Dermis microvascular lymphatic vessel endothelial cell (primary cell): ENCODE measurements around the gene SCLY. TPM values are rescaled to one million over a fixed set of nuclear protein-coding genes. Genes with fewer than 3 reads are reported as not detected.

ENCODE experiments used
- DNase-seq, 2 donors: peaks; one replicate each; pipeline versions ENCODE4 v3.0.0 to v3.0.0-alpha.2; 2010; ENCODE audit warnings: low read depth in 2 of 2
- total RNA-seq: library from RNA; depleted of rRNA; stranded (reverse); fragments of >200 nt; gene quantifications from 2 replicates; pipeline ENCODE4 v1.2.1, GENCODE V29; 2014

SCLY gene
- total RNA-seq, 1 donor from 2014 or later: 16.0 TPM

GRCh38 chr2:238097201-238097987 is 36.6 kb downstream of the SCLY start:
- no peak for DNase-seq

- DNase-seq: peak; percentile 83 to 91
These were observed 37.4 kb downstream of the SCLY start for GRCh38 chr2:238097988-238098871.

DNA sequence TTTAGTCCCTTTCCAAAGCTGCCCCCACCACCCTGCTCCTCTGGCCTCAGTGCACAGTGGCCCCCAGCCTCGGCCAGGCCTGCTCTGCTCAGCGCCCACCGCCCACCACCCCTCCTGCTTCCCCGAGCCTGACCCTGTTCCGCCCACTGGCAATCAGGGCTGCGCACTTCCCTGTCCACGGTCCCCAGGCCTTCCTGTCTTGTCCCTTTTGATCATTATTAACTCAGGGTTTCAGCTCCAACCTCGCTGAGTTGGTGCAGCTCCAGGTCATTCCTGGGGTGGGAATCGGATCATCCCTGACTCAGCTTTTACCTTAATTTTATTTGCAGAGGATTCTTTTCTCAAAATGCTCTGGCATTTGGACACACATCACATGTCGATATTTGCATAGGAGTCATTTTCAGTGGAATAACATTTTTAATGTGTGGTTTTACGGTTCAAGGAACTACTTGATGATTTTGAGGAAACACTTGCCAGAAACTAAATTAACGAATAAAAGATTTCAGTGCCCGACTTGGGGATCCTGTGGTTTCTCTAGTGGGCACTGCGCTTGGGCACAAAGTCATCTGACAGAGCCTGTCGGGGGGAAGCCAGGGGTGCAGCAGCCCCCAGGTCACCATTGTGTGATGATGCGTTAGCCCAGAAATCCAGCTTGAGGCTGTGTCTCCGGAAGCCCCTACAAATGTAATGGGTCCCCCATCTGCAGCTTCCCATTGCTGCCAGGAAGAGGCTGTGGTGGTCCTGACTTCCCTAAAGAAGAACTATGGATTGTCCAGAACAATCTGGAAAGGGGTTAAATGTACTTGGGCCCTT is 38.3 kb downstream of the SCLY start:
- no peak for DNase-seq

DNA sequence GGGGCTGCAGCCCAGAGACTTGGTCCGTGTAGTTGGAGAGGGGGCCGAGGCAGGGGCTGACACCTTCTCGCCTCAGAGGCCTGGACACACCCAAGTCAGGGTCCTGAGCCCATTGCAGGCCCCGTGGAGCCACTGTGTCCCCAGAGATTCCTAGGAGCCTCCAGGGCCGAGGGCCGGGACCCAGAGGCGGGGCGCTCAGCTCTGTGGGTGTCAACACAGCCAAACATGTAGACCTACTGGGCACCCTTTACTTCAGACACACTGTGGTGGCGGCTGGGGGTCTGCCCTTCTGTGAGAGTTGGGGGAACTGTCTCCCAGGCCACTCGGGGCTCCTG is 38.9 kb downstream of the SCLY start:
- DNase-seq: no peak

DNA sequence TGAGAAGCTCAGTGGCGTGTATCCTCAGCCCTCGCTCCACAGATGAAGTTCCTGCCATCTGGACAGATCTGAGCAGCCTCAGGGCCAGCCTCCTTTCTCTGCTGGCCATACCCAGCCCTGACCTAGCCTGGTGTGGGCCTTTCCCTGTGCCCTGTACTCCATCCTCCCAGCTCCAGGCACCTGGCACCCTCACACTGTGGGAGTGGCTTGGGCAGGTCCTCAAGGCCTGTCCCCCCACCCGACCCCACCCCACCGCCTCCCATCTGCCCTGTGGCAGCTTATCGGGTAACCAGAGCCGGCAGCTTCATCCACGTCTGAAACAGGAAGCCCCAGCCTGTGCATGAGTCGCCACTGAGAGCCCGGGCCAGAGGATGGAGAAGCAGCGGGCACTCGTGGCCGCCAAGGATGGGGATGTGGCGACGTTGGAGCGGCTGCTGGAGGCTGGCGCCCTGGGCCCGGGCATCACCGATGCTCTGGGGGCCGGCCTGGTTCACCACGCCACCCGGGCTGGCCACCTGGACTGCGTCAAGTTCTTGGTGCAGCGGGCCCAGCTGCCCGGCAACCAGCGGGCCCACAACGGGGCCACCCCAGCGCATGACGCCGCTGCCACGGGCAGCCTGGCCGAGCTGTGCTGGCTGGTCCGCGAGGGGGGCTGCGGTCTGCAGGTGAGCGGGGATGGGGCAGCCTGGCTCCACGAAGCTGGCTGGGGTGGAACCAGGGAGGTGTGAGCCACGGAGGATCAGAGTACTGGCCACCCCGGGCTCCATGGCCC is 39.4 kb downstream of the SCLY start, which contains the start of gene ESPNL:
ESPNL (plus strand) TSS at position 292 of the 772 bp plus-strand sequence; CDS start at position 372, 80 bp downstream.
- DNase-seq: no peak

DNA sequence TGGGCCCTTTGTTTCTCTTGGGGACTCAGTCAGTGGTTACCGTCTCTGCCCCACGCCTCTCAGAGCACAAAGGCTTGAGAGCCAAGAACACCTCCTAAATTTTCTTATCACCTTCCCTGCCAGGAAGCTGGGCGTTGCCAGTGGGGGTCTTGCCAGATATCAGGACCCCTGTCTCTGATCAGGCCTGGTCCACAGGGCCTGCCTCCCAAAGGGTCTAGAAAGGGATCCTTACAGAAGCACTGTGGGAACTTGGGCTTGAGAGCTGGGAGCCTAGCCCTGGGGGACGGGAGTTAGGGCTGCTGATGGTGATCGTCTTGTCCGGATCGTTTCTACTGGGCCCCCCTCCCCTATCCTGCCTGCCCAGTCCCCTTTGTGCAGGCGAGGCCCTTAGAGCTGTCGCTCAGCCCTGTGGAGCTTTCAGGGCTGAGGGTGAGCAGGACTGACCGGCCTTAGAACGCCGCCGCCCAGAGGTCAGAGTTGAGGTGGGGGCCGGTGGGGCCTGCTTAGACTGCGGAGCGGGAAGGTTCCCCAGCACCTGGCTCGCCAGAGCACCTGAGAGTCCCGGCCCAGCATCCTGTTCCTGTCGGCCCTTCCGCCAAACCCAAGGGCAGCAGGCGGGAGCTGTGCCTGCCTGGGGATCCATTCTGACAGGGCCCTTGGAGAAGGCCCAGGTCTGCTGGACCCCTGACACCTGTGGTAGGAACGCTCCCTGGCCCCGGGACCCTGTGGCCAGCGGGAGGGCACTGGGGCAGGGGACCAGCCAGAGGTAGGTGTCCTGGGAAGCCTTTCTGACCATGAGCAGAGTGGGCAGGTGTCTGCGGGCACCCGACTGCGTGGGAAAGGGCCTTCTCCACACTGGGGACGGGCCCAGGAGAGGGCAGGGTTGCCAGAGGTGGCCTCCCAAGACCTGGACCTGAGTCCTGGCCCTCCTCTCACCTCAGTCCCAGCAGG is 40.3 kb downstream of the SCLY start:
- DNase-seq: no peak

DNA sequence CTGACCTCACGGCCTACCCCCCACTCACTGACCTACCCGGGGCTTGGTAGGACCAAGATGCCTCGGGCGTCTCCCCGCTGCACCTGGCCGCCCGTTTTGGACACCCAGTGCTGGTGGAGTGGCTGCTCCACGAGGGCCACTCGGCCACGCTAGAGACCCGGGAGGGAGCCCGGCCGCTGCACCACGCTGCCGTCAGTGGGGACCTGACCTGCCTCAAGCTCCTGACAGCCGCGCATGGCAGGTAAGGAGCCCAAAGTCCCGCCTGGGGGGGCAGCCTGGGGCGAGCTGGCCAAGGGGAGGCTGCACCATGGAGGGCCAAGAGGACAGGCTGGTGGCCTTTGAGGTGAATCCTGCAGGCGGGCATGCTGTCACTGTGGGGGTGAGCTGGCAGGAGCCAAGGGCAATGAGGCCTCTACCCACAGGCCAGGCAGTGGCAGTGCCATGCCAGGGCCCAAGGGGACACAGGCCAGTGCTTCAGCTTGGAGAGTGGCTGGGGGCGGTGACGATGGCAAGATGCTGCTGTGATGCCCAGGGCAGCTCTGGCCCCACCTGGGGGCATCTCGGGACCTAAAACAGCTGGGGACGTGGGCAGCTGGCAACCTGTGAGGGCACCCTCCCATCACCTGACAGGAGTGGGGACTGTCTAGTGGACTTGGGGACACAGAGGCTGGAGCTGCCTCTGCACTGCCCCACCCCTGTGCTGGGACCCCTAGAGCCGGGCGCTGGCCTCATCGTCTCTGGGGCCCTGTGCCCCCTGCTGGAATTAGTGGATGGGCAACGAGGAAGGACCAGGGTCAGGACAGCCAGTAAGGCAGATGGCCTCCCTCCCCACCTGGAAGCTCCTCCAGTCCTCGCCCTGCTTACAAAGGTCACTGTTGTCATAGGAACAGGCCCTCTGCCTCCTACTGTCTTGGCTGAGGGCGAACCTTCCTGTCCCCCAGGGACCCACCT is 41.4 kb downstream of the SCLY start:
- DNase-seq: no peak

DNA sequence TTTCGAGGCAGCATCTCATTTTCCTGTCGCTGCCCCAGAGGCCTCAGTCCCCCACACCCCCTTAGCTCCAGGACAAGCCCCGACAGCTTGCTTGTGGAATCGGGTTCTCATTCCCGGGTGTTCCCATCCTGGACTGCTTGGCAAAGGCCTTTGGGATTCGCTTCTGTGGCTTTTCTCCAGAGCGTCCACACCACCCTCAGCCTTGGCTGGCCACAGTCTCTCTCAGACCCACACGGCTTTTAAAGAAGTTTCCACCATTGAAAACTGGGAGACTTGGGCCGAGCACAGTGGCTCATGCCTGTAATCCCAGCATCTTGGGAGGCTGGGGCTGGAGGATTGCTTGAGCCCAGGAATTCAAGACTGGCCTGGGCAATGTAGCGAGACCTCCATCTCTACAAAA is 42.1 kb downstream of the SCLY start:
- no peak for DNase-seq

DNA sequence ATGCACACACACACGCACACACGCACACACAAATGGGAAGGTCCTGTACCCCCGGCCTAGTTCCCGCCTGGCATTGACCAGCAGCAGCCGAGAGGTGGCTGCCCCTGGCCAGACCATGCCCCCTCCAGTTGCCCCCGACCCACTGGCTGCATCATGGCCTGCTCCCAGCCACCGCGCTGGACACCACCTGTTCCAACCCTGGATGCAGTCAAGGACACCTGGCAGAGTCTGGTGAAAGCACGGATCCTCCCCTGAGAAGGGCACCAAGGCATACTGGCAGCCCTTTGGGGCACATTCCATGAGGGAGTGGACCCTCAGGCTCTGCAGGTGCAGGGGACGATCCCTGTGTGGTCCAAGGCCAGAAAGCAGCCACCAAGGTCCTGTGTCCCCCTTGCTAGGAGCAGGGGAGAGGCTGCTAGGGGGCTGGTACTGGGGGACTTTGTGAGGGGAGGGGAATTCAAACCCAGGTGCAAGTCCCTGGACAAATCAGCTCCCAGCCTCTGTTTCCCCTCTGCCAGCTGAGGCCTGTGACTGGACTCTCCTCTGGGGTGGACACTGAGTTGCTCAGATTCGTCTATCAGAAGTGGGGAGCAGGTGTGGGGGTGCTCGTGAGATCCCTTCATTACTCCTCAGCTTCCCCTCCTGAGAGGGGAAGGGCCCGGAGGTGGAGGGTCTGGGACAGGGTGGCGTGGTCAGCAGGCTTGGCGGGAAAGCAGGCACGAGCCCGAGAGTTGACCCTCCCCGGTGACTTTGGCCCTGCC is 42.8 kb downstream of the SCLY start:
- DNase-seq: no peak

DNA sequence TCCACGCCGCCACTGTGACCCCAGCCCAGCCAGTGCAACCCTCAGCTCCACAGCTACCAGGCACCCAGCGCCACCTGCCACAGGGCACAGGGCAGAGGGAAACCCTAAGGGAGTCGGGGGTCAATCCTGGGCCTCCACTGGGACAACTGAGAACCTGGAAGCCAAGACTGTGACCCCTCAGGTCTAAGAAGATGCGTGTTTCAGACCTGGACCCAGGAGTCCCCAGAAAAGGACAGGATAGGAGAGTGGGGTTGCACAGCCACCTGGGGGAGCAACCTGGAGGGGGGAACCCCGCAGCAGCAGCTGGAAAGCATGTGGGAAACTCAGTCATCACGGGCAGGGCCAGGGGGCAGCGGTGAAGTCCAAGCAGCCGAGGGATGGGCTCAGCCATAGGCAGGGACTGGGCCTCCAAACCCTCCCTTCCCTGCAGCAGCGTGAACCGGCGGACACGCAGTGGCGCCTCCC is 43.5 kb downstream of the SCLY start:
- DNase-seq: no peak

- no peak for DNase-seq
These were observed 44.0 kb downstream of the SCLY start for GRCh38 chr2:238104691-238105371.

GRCh38 chr2:238105506-238106338 is 44.9 kb downstream of the SCLY start:
- DNase-seq: no peak

- no peak for DNase-seq
These were observed 45.5 kb downstream of the SCLY start for GRCh38 chr2:238106339-238106697.

DNA sequence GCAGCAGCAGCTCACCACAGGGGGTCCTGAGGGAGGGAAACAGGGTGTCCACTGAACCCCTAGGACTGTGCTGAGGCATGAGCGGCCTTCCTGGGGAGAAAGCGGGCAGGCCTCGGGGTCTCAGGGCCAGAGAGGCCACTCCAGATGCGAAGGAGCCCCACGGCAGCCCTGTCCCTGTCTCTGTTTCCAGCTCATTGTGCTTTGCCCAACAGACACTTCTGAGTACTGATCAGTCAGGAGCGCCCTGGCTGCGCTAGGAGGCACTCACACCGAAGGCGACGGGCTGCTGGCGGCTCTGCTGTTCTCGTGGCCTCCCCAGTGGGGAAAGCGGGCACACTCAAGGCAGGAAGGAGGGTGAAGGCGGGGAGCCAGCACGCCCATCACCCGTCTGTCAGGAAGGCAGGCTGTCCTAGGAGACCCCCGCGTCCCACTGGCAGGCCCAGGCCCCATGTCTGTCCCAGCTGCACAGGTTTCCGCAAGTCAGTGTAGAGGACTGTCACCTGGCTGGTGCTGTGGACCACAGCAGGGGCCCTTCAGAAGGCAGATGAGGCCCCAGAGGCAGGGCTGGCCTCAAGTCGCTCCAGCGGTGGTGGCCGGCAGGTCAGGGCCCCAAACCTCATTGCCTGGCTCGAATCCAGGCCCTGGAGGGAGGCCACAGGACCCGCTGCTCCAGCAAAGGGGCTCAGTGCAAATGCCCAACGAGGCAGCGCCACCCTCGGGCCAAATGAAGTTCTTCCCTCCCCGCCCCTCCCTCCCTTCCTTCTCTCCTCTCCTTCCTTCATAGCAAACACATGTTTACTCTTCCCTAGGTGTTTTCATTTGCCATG is 46.1 kb downstream of the SCLY start:
- DNase-seq: peak in 1 of 2 donors; percentile 17
